C4-2B (cell line): ENCODE measurements around the gene POLN.

ENCODE experiments used
- ZFX ChIP-seq: fragments of 450-650 bp; IDR thresholded peaks from 2 replicates; pipeline ENCODE4 v1.6.1; 2017
- TF ChIP-seq, protein P1 (sequence below): fragments of 450-650 bp; conservative IDR thresholded peaks from 2 replicates; pipeline ENCODE4 v1.5.1; 2017; ENCODE audit warnings: mild to moderate bottlenecking

DNA sequence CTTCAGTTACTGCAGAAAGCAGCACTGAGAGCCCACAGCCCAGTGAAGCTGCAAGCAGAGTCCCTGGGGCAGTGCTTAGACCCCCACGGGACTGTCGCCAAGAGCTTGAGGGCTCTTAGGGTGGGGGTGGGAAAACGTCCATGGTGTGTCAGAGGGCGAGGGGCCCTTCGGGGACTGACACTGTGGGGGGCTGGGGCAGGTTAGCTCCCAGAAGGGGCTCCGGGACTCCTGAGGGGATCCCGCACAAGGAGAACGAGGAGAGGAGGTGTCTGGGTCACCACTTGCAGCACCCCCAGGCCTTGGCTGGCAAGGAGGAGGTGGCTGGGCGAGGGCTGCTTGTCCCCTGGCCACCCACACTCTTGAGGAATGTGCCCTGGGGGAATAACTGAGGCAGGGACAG, 162.0 kb downstream of the POLN start:
- TF ChIP-seq, protein P1, sequence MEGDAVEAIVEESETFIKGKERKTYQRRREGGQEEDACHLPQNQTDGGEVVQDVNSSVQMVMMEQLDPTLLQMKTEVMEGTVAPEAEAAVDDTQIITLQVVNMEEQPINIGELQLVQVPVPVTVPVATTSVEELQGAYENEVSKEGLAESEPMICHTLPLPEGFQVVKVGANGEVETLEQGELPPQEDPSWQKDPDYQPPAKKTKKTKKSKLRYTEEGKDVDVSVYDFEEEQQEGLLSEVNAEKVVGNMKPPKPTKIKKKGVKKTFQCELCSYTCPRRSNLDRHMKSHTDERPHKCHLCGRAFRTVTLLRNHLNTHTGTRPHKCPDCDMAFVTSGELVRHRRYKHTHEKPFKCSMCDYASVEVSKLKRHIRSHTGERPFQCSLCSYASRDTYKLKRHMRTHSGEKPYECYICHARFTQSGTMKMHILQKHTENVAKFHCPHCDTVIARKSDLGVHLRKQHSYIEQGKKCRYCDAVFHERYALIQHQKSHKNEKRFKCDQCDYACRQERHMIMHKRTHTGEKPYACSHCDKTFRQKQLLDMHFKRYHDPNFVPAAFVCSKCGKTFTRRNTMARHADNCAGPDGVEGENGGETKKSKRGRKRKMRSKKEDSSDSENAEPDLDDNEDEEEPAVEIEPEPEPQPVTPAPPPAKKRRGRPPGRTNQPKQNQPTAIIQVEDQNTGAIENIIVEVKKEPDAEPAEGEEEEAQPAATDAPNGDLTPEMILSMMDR, result no peak
- no peak for TF ChIP-seq ZFX
